ENCODE measurements around the gene SCMH1. TPM values are rescaled to one million over a fixed set of nuclear protein-coding genes. Genes with fewer than 3 reads are reported as not detected.

Gene SCMH1
- total RNA-seq, 1 experiment from 2014 or later, result 28.0 TPM

- ChIA-PET POLR2A (no interaction called here), CTCF (no interaction called here), RAD21 (ENCODE audit: low non-redundant PET in 1 of 2, low total read pairs in 2 of 2, uncharacterized antibody in 2 of 2, unreplicated experiment in 2 of 2) (no interaction called here)
- Histone ChIP-seq H3K27me3 (ENCODE audit: insufficient read depth, low read length) (no peaks in the 10 kb centered on the region), H3K4me2 (ENCODE audit: low read length) (no peak overlapping the region), H3K36me3 (ENCODE audit: control insufficient read depth in 1 of 2, insufficient read depth in 2 of 2, low read length in 2 of 2) (peaks cover 0 to 22% of the 10 kb centered on the region in 2 experiments; a peak in 2 of 4 replicates), H3K9ac (ENCODE audit: low read length) (no peak overlapping the region), H3K4me1 (ENCODE audit: control insufficient read depth in 1 of 2, insufficient read depth in 2 of 2, low read length in 2 of 2) (no peaks in the 10 kb centered on the region), H4K20me1 (ENCODE audit: insufficient read depth) (no peaks in the 10 kb centered on the region), H3K79me2 (ENCODE audit: insufficient read depth, low read length) (peaks cover 42% of the 10 kb centered on the region), H2AFZ (ENCODE audit: low read depth, low read length, poor library complexity, severe bottlenecking) (no peak overlapping the region), H3K27ac (ENCODE audit: low read depth, low read length) (no peak overlapping the region), H3K4me3 (replicated peaks in 1 of 2; ENCODE audit: low read depth in 1 of 2, low read length in 2 of 2) (no peak overlapping the region), H3K9me3 (ENCODE audit: control insufficient read depth in 1 of 2, insufficient read depth in 1 of 2, low read depth in 1 of 2, low read length in 2 of 2) (peaks cover 0 to 7% of the 10 kb centered on the region in 2 experiments; a peak in 1 of 4 replicates), H3K9me2 (ENCODE audit: insufficient read depth) (no peaks in the 10 kb centered on the region)
- no peak for ATAC-seq
- BruUV-seq (replicated peaks), result no TSS peak
- TF ChIP-seq ATF3 (IDR thresholded peaks at IDR 0.05) (no peak), TCF7L2 (IDR thresholded peaks at IDR 0.05; ENCODE audit: borderline replicate concordance, extremely low read depth, insufficient read depth, insufficient read length) (no peak), ZBTB33 (IDR thresholded peaks at IDR 0.05; ENCODE audit: extremely low read depth, insufficient replicate concordance, low read length) (no peak), YY1 (IDR thresholded peaks at IDR 0.05; ENCODE audit: extremely low read depth, insufficient replicate concordance, low read depth, low read length) (no peak), EZH2 (IDR thresholded peaks at IDR 0.05) (no peak), ELF1 (IDR thresholded peaks at IDR 0.05; ENCODE audit: borderline replicate concordance, low read depth) (no peak), ZNF274 (IDR thresholded peaks at IDR 0.05; ENCODE audit: low read depth, low read length) (no peak), SRF (IDR thresholded peaks at IDR 0.05; ENCODE audit: low read depth) (no peak), EZH2phosphoT487 (IDR thresholded peaks at IDR 0.05; ENCODE audit: borderline replicate concordance) (no peak), POLR2A (IDR thresholded peaks at IDR 0.05; ENCODE audit: borderline replicate concordance, extremely low read depth, insufficient read depth, insufficient read length) (no peak), SIN3A (IDR thresholded peaks at IDR 0.05; ENCODE audit: low read depth) (no peak), CBX3 (IDR thresholded peaks at IDR 0.05; ENCODE audit: low read depth) (no peak), SP1 (IDR thresholded peaks at IDR 0.05; ENCODE audit: low read depth) (no peak), JUND (IDR thresholded peaks at IDR 0.05) (no peak), FOSL1 (IDR thresholded peaks at IDR 0.05; ENCODE audit: low read depth) (no peak), RAD21 (IDR thresholded peaks at IDR 0.05; ENCODE audit: low read depth) (no peak)
- intact Hi-C loops (cut with micrococcal nuclease), result no loop called here
- no peak for DNase-seq (ENCODE audit: low read depth, low spot score)
Measured at GRCh38 chr1:41222496-41222895, 19.6 kb downstream of the SCMH1 start.
